ENCODE measurements around the gene GTSE1. TPM values are rescaled to one million over a fixed set of nuclear protein-coding genes. Genes with fewer than 3 reads are reported as not detected.

GTSE1 gene
- total and polyA plus RNA-seq, 4 experiments from 2014 or later: 0.64 TPM; not detected in 3

- no peak for DNase-seq
- Mint-ChIP-seq H3K4me3 (peak overlapping the region in 5 of 8 donors; percentile 17 to 61 (median 20)), H3K27me3 (no peaks in the 10 kb centered on the region), H3K4me1 (peaks cover 28 to 55% (median 41%) of the 10 kb centered on the region in 4 donors), H3K9me3 (no peaks in the 10 kb centered on the region), H3K27ac (no peak overlapping the region), H3K36me3 (peaks cover 37 to 60% of the 10 kb centered on the region in 2 donors)
- ChIA-PET POLR2A (ENCODE audit: partially characterized antibody) (interaction anchor here (0.9 kb wide), 1 partner anchor 88 kb away, joined by 3 read pairs; the partner anchor contains the start of gene CDPF1), CTCF (ENCODE audit: partially characterized antibody) (interaction anchor here (1.6 kb wide), 1 partner anchor 30 kb away, joined by 5 read pairs; no protein-coding TSS in a partner anchor)
- Histone ChIP-seq H3K27me3 (ENCODE audit: insufficient read depth, low read length) (no peaks in the 10 kb centered on the region), H3K36me3 (ENCODE audit: insufficient read depth, low read length) (peaks cover 38% of the 10 kb centered on the region), H3K27ac (ENCODE audit: low read depth, low read length) (no peak overlapping the region), H3K4me3 (ENCODE audit: low read length in 2 of 2) (no peak overlapping the region), H3K4me1 (ENCODE audit: insufficient read depth, low read length) (peaks cover 17% of the 10 kb centered on the region), H3K9me3 (ENCODE audit: control insufficient read depth in 1 of 2, low read length in 2 of 2) (no peaks in the 10 kb centered on the region)
- intact Hi-C loops (cut with micrococcal nuclease): no loop called here
These were observed 41.2 kb downstream of the GTSE1 start for GRCh38 chr22:46337870-46338269.

- ChIA-PET POLR2A (ENCODE audit: partially characterized antibody) (no interaction called here), CTCF (ENCODE audit: partially characterized antibody) (interaction anchor here (1.1 kb wide), 1 partner anchor 344 kb away, joined by 3 read pairs; no protein-coding TSS in a partner anchor)
- intact Hi-C loops (cut with micrococcal nuclease): no loop called here
- Histone ChIP-seq H3K27ac (ENCODE audit: low read depth, low read length) (no peak overlapping the region), H3K36me3 (ENCODE audit: insufficient read depth, low read length) (peaks cover 46% of the 10 kb centered on the region), H3K4me1 (ENCODE audit: insufficient read depth, low read length) (peaks cover 17% of the 10 kb centered on the region), H3K4me3 (ENCODE audit: low read length in 2 of 2) (no peak overlapping the region), H3K9me3 (ENCODE audit: control insufficient read depth in 1 of 2, low read length in 2 of 2) (no peaks in the 10 kb centered on the region), H3K27me3 (ENCODE audit: insufficient read depth, low read length) (no peaks in the 10 kb centered on the region)
- Mint-ChIP-seq H3K27ac (peak overlapping the region in 3 of 7 donors; percentile 23 to 61 (median 32)), H3K36me3 (peaks cover 38 to 66% of the 10 kb centered on the region in 2 donors), H3K4me1 (peaks cover 28 to 55% (median 42%) of the 10 kb centered on the region in 4 donors), H3K27me3 (no peaks in the 10 kb centered on the region), H3K4me3 (peak overlapping the region in 2 of 8 donors; percentile 2 to 17), H3K9me3 (no peaks in the 10 kb centered on the region)
- DNase-seq: no peak
These were observed 42.0 kb downstream of the GTSE1 start for GRCh38 chr22:46338636-46339035.

- peak overlapping the region in 2 of 7 donors; percentile 10 to 74 for H3K27ac Mint-ChIP-seq
These were observed 43.3 kb downstream of the GTSE1 start for GRCh38 chr22:46339956-46340355.

DNA sequence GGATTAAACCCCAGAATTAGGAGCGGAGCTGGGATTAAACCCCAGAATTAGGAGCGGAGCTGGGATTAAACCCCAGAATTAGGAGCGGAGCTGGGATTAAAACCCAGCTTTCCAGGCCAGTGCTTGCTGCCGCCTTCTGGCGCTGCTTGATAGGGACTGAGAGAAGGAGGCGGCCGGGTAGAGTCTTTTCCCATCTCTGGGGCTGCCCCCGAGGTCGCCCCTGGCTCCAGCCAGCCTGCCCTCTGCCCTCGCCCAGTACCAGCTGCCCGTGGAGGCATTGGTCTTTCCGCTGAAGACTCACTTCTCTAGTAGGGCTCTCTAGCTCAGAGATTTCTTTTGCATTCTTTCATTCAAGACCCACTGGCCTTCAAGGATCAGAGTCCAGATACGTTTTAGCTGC lies 44.0 kb downstream of the GTSE1 start:
- Mint-ChIP-seq H3K27me3 (no peaks in the 10 kb centered on the region), H3K4me1 (peaks cover 29 to 46% (median 38%) of the 10 kb centered on the region in 4 donors), H3K9me3 (no peaks in the 10 kb centered on the region), H3K4me3 (no peak overlapping the region), H3K27ac (no peak overlapping the region), H3K36me3 (peaks cover 47 to 80% of the 10 kb centered on the region in 2 donors)
- H3K36me3 ChIP-seq (ENCODE audit: insufficient read depth, low read length): peaks cover 57% of the 10 kb centered on the region
- no peak overlapping the region for H3K27ac ChIP-seq (ENCODE audit: low read depth, low read length)
- intact Hi-C loops (cut with micrococcal nuclease): no loop called here
- H3K9me3 ChIP-seq (ENCODE audit: control insufficient read depth in 1 of 2, low read length in 2 of 2): no peaks in the 10 kb centered on the region
- CTCF ChIA-PET (ENCODE audit: partially characterized antibody): interaction anchor here (0.8 to 1.0 kb wide), 2 partner anchors 176 to 346 kb away, joined by 3 read pairs; no protein-coding TSS in a partner anchor
- no peak overlapping the region for H3K4me3 ChIP-seq (ENCODE audit: low read length in 2 of 2)
- H3K4me1 ChIP-seq (ENCODE audit: insufficient read depth, low read length): peaks cover 17% of the 10 kb centered on the region
- no peak for DNase-seq
- POLR2A ChIA-PET (ENCODE audit: partially characterized antibody): no interaction called here
- H3K27me3 ChIP-seq (ENCODE audit: insufficient read depth, low read length): no peaks in the 10 kb centered on the region

More at GRCh38 chr22:46339956-46340355, 43.3 kb downstream of the GTSE1 start:
- POLR2A ChIA-PET (ENCODE audit: partially characterized antibody): no interaction called here
- Histone ChIP-seq H3K36me3 (ENCODE audit: insufficient read depth, low read length) (peaks cover 55% of the 10 kb centered on the region), H3K4me1 (ENCODE audit: insufficient read depth, low read length) (peaks cover 17% of the 10 kb centered on the region), H3K4me3 (ENCODE audit: low read length in 2 of 2) (no peak overlapping the region), H3K27me3 (ENCODE audit: insufficient read depth, low read length) (no peaks in the 10 kb centered on the region), H3K9me3 (ENCODE audit: control insufficient read depth in 1 of 2, low read length in 2 of 2) (no peaks in the 10 kb centered on the region), H3K27ac (ENCODE audit: low read depth, low read length) (no peak overlapping the region)
- peak overlapping the region in 1 of 8 donors; percentile 27 for H3K4me3 Mint-ChIP-seq
- peaks cover 45 to 80% of the 10 kb centered on the region in 2 donors for H3K36me3 Mint-ChIP-seq
- no peaks in the 10 kb centered on the region for H3K9me3 Mint-ChIP-seq
- intact Hi-C loops (cut with micrococcal nuclease): no loop called here
- DNase-seq: no peak
- H3K27me3 Mint-ChIP-seq: no peaks in the 10 kb centered on the region
- peaks cover 29 to 51% (median 39%) of the 10 kb centered on the region in 4 donors for H3K4me1 Mint-ChIP-seq
- CTCF ChIA-PET (ENCODE audit: partially characterized antibody): interaction anchor here (0.8 to 1.0 kb wide), 2 partner anchors 176 to 345 kb away, joined by 3 read pairs; no protein-coding TSS in a partner anchor

GRCh38 chr22:46346680-46347405 lies 50.2 kb downstream of the GTSE1 start:
- CTCF ChIA-PET (ENCODE audit: partially characterized antibody): no interaction called here
- H3K27me3 Mint-ChIP-seq: no peaks in the 10 kb centered on the region
- H3K27ac Mint-ChIP-seq: no peak overlapping the region
- DNase-seq: peak in 1 of 5 donors; percentile 16
- Histone ChIP-seq H3K27ac (ENCODE audit: low read depth, low read length) (no peak overlapping the region), H3K27me3 (ENCODE audit: insufficient read depth, low read length) (no peaks in the 10 kb centered on the region), H3K4me1 (ENCODE audit: insufficient read depth, low read length) (no peaks in the 10 kb centered on the region), H3K9me3 (ENCODE audit: control insufficient read depth in 1 of 2, low read length in 2 of 2) (no peaks in the 10 kb centered on the region), H3K36me3 (ENCODE audit: insufficient read depth, low read length) (peaks cover 81% of the 10 kb centered on the region), H3K4me3 (ENCODE audit: low read length in 2 of 2) (no peak overlapping the region)
- POLR2A ChIA-PET (ENCODE audit: partially characterized antibody): interaction anchor here (0.9 kb wide), 1 partner anchor 10 kb away, joined by 3 read pairs; no protein-coding TSS in a partner anchor
- peaks cover 3 to 10% (median 5%) of the 10 kb centered on the region in 4 donors for H3K4me1 Mint-ChIP-seq
- H3K9me3 Mint-ChIP-seq: no peaks in the 10 kb centered on the region
- H3K36me3 Mint-ChIP-seq: peaks cover 58 to 87% of the 10 kb centered on the region in 2 donors
- intact Hi-C loops (cut with micrococcal nuclease): no loop called here
- H3K4me3 Mint-ChIP-seq: no peak overlapping the region

DNA sequence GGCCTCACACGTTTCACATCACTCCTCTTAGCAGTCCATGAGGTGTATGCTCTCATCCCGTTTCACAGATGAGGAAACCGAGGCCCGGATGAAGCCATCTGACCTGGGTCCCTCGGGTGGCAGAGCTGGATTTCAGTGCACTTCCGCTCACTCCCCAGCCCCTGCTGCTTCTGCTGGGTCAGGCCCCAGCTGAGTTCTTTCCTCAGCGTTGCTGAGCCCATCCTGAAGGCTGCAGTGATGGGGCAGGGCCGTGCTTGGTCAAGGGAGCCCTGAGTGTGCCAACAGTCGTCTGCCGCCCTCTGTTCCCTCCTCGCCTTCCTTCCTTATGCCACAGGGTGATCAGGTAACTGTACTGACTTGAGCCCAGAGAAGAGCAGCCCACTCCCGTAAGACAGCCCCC lies 51.0 kb downstream of the GTSE1 start:
- H3K4me3 Mint-ChIP-seq: no peak overlapping the region
- no peaks in the 10 kb centered on the region for H3K9me3 ChIP-seq (ENCODE audit: control insufficient read depth in 1 of 2, low read length in 2 of 2)
- H3K9me3 Mint-ChIP-seq: no peaks in the 10 kb centered on the region
- peaks cover 60 to 86% of the 10 kb centered on the region in 2 donors for H3K36me3 Mint-ChIP-seq
- no peak for DNase-seq
- intact Hi-C loops (cut with micrococcal nuclease): no loop called here
- H3K4me1 ChIP-seq (ENCODE audit: insufficient read depth, low read length): no peaks in the 10 kb centered on the region
- no peak overlapping the region for H3K4me3 ChIP-seq (ENCODE audit: low read length in 2 of 2)
- ChIA-PET CTCF (ENCODE audit: partially characterized antibody) (no interaction called here), POLR2A (ENCODE audit: partially characterized antibody) (no interaction called here)
- H3K4me1 Mint-ChIP-seq: peaks cover 3 to 6% (median 5%) of the 10 kb centered on the region in 4 donors
- no peak overlapping the region for H3K27ac Mint-ChIP-seq
- no peak overlapping the region for H3K27ac ChIP-seq (ENCODE audit: low read depth, low read length)
- peaks cover 83% of the 10 kb centered on the region for H3K36me3 ChIP-seq (ENCODE audit: insufficient read depth, low read length)
- H3K27me3 Mint-ChIP-seq: no peaks in the 10 kb centered on the region
- no peaks in the 10 kb centered on the region for H3K27me3 ChIP-seq (ENCODE audit: insufficient read depth, low read length)

DNA sequence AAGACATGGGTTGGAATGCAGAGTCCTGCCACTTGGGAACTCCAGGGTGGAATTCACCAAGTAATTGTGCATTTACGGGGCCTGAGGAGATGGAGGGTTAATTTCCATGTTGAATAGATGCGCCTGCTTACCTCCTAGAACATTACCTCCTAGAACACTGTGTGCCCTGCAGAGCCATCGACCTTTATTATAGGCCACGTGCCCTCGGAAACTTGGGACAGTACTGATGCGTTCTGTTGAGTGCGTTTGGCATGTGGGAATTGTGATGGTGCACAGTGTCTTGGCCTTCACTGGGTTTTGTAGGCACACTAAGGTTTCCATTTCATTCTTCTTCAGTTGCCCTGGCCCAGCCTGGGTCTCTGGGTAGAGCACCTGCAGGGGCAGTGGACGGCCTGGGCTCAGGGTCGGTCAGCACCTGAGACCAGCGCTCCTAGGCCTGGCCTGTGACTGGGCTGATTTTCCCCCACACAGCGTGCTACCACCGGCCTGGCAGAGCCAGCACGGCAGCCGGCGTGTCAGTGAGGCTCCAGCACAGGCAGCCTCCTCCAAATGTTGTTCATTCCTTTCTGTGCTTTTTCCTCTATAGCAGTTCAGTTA lies 51.5 kb downstream of the GTSE1 start:
- Mint-ChIP-seq H3K27me3 (no peaks in the 10 kb centered on the region), H3K4me3 (no peak overlapping the region), H3K36me3 (peaks cover 63 to 84% of the 10 kb centered on the region in 2 donors), H3K27ac (no peak overlapping the region), H3K4me1 (peaks cover 1 to 6% (median 5%) of the 10 kb centered on the region in 4 donors), H3K9me3 (no peaks in the 10 kb centered on the region)
- ChIA-PET CTCF (ENCODE audit: partially characterized antibody) (no interaction called here), POLR2A (ENCODE audit: partially characterized antibody) (no interaction called here)
- Histone ChIP-seq H3K9me3 (ENCODE audit: control insufficient read depth in 1 of 2, low read length in 2 of 2) (no peaks in the 10 kb centered on the region), H3K36me3 (ENCODE audit: insufficient read depth, low read length) (peaks cover 83% of the 10 kb centered on the region), H3K4me3 (ENCODE audit: low read length in 2 of 2) (no peak overlapping the region), H3K27me3 (ENCODE audit: insufficient read depth, low read length) (no peaks in the 10 kb centered on the region), H3K27ac (ENCODE audit: low read depth, low read length) (no peak overlapping the region), H3K4me1 (ENCODE audit: insufficient read depth, low read length) (no peaks in the 10 kb centered on the region)
- intact Hi-C loops (cut with micrococcal nuclease): no loop called here
- no peak for DNase-seq
